HG02852 (cell line): Measurements from ENCODE around the gene VDAC2.
A peak's percentile ranks its signal among the peaks of the same experiment; 100 is the strongest.
"Not testable (repeated sequence)": the region's sequence is repeated elsewhere in the genome, so short reads cannot be mapped to it uniquely, and the experiment has no call there.

Experiments used
- ATAC-seq: cut with Tn5 transposase; IDR thresholded peaks from one replicate; pipeline ENCODE4 v1.9.1; 2021; ENCODE audit warnings: mild to moderate bottlenecking, moderate library complexity; ENCODE audit not compliant: unreplicated experiment

The VDAC2 gene, protein sequence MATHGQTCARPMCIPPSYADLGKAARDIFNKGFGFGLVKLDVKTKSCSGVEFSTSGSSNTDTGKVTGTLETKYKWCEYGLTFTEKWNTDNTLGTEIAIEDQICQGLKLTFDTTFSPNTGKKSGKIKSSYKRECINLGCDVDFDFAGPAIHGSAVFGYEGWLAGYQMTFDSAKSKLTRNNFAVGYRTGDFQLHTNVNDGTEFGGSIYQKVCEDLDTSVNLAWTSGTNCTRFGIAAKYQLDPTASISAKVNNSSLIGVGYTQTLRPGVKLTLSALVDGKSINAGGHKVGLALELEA

DNA sequence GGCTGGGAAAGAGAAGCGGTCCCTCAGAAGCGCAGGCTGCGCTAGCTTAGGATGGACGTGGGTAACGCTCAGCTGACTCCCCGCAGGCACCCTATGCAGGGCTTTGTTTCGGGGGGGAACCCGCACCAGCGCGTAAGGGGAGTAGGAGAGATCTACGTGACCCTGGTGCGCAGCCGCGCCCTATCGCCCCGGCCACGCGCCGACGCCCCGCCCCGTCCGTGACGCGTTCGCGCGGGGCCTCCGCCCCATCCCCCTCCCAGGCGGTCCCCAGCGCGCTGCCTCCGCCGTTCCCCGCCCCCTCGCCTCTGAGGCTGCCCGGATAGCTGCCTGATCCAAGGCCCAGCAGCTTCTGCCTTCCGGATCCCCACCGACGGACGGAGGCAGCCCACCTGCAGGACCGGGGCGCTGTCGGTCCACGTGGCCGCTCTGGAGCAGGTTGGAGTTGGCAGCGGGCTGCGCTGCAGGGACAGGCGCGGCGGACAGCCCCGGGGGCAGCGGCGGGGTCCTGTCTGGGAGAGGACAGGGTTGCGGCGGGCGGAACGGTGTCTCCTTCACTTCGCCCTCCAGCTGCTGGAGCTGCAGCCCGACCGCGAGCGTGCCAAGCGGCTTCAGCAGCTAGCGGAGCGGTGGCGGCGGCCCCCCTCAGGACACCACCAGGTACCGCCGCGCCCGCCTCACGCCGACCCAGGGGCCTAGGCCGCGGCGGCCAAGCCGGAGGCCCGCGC is at the start of gene VDAC2:
TSS of gene VDAC2 (plus strand) at position 515 of the 725 bp plus-strand sequence. CDS start 363 bp downstream, outside the sequence.
- peak; percentile 81 for ATAC-seq

- peak; percentile 95 for ATAC-seq
Measured at GRCh38 chr10:75165684-75166622, 44.6 kb upstream of the VDAC2 start.

GRCh38 chr10:75166623-75166972 is 44.0 kb upstream of the VDAC2 start:
- peak; percentile 20 for ATAC-seq

- ATAC-seq = no peak
Measured at GRCh38 chr10:75168275-75168674, 42.3 kb upstream of the VDAC2 start.

DNA sequence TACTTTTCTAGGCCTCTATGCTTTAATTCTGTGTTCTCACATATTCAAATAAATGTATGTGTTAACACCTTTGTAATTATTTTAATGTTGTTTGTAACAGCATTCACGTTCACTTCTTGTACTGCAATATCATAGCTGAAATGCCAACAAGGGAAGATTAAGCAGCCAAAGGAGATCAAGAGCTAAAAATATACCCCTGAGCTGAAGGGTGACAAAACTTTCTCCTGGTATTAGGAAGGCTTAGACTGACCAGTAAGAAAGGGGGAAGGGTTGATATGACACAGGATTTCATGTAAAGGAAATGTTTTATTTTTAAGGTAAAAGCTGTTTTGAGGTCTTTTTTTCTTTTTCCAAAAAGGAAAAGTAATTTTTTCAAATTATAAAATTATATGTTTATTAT is 40.4 kb upstream of the VDAC2 start:
- ATAC-seq = no peak

DNA sequence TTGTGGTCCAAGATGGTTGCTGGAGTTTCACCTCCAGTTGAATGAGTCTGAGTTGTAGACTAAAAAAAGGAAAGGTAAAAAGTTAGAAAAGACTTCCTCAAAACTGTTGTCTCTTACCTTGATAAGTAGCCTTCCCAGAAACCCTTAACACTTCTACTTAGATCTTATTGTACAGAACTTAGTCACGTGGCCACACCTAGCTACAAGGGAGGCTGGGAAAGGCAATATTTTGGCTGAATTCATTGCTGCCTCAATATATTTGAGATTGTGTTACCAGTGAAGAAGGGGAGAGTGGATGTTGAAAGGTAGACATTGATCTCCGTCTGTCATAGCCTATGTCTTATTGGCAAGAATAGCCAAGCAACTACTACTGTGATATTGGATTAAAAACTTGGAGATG is 35.5 kb upstream of the VDAC2 start:
- ATAC-seq = no peak

DNA sequence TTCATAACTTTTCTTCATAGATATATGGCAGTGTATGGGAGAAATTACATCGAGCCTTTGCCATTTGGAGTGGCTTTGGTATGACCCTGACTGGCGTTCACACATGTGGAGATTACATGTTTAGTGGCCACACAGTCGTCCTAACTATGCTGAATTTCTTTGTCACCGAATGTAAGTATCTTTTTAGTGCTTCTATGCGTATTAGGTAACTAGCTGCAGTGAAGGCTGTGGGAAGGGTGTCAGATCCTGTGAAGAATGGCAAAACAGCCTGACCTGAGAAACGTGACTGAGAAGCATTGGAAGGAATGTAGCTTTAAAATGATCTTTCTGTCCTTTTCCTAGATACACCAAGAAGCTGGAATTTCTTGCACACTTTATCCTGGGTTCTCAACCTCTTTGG is 34.5 kb upstream of the VDAC2 start:
- no peak for ATAC-seq

- ATAC-seq = no peak
Measured at GRCh38 chr10:75176736-75177135, 33.9 kb upstream of the VDAC2 start.

DNA sequence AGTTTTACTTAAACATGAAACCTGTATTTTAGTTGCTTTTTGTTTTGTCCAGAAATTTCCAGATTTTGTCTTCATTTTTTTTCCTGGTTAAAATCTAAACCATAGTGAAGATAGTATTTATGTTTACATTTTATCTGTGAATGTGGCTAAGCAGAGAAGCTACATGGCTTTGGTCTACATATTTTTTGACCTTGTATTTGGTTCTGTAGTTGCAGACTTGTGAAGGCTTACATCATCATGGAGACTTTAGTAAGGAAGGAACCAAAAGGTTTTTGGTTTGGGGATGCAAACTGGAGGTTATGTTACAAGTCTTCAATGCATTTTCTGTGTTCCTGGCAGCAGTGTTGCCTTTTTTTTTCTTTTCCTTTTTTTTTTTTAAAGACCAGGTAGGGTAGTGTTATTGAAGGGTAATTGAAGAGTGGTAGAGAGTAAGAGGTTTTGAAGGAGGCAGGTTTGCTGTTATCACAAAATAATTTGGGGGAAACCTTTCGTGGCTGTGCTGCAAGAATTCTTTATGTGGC is 30.9 kb upstream of the VDAC2 start:
- ATAC-seq = no peak

DNA sequence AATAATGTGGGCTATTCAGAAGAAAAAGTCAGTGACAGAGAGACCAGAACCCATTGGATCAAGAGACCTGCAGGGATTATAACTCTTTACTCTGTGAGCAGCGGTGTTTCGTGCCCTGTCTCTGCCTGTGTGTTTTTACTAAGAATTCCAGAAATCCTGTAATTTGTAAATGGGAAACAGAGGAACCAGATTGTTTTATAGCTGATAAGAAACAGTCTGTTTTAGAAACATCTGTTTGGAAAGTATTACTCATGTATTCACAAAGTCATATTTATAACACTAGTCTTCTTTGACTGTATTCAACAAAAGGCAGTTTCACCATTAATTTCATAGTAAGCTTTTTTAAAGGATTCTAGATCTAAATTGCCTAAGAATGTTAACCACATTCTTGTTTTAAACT is 30.0 kb upstream of the VDAC2 start:
- no peak for ATAC-seq

DNA sequence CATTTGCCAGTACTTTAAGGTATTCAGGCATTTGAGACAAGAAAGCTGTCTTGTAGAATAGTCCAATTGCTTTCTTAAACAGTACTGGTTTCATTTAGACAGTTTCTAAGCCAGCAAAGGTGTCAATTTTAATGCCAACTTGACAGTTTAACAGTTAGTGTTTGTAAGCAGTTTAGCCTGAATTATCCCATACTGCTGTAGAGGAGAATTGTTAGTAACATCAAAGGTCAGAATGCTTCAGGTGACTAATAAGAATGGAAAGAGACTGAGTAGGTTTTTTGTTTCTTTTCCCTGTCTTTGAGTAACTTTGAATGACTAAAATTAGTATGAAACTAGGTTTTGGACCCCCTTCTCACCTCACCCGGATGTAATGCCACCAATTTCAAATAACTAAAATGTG is 29.5 kb upstream of the VDAC2 start:
- ATAC-seq = no peak

- ATAC-seq = no peak
Measured at GRCh38 chr10:75186310-75186709, 24.3 kb upstream of the VDAC2 start.

GRCh38 chr10:75187961-75188426 is 22.6 kb upstream of the VDAC2 start:
- ATAC-seq = peak; percentile 64

DNA sequence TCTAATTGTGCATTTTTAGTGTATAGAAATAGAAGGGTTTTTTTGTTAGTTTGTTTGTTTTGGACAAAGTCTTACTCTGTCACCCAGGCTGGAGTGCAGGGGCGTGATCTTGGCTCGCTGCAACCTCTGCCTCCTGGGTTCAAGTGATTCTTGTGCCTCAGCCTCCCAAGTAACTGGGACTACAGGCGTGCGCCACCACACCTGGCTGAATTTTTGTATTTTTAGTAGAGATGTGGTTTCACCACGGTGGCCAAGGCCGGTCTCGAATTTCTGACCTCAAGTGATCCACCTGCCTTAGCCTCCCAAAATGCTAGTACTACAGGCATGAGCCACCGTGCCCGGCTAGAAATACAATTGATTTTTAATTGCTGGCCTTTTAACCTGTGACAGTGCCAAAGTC is 22.1 kb upstream of the VDAC2 start:
- not testable (repeated sequence) for ATAC-seq

- ATAC-seq = no peak
Measured at GRCh38 chr10:75189266-75190096, 21.1 kb upstream of the VDAC2 start.

DNA sequence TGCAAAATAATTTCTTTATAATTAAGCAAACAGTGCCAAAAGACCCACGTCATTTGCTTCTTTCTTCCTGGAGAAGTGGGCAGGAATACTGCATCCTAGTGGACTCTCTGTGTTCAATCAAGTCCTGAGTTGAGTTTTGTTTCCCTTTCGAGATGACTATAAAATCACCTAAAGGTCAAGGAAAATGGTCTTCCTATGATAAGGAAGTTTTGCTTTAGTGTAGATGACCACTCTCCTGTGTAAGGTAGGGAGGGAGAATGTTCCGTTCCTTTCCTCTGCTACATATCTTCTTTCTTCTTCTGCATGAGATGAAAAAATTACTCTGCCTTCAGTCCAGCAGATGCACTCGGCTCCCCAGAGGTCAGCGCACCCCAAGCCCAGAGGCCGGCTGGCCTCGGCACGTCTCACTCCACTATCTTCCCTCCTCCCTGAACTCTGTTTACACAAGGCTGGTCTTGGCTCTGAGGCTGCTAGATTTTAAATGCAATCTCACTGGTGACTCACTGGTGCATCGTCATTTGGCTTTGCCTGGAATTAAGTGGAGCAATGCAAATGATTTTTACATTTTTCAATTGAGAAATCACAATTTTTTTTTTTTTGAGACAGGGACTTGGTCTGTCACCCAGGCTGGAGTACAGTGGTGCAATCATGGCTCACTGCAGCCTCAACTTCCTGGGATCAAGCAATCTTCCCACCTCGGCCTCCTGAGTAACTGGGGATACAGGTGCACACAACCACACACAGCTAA is 18.6 kb upstream of the VDAC2 start:
- ATAC-seq = no peak

GRCh38 chr10:75194625-75195024 is 16.0 kb upstream of the VDAC2 start:
- ATAC-seq = not testable (repeated sequence)

DNA sequence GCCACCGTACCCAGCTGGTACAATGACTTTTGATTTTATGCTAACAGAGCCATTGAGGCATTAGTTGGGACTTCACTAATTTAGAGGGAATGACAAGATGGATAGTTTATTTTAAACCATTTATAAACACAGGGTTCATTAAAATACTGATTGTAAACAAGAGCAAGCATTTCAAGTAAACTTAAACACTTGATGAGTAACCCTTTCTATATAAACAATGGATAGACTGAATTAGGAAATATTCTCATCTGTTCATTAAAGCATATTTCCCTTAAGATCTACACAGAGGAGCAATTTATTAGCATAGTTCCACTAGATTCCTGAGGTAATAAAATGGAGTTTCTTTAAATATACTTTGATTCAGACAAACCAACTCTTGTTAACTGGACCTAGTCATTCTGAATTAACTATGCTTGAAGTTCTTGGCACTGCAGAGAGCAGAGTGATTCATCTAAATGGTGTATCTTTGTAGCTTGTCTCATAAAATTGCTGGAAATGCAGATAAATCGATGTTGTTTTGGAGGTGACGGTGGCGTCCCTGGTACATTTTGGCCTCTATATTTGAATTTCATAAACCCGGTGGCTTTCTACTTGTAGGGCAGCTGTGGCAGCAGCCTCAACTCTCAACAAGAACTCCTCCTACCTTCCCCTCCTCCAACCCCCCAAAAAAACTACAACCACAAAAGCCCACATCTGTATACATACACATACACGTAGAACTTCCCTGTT is 15.4 kb upstream of the VDAC2 start:
- no peak for ATAC-seq

- ATAC-seq = no peak
Measured at GRCh38 chr10:75197066-75197465, 13.5 kb upstream of the VDAC2 start.
